SK-N-SH treated with all-trans-retinoic acid at 6 μM for 48 hours (cell line): ENCODE data around the gene CBFA2T2.

Experiments used
- ATAC-seq: fragments of 200-7000 bp; cut with Tn5 transposase; 3 replicates; pipeline ENCODE4 v1.9.1; 2020; ENCODE audit warnings: mild to moderate bottlenecking, moderate library complexity
- ARNTL ChIP-seq: fragments of 450-650 bp; formaldehyde crosslinking; IDR thresholded peaks from 2 replicates; pipeline ENCODE4 v1.5.0; 2020; ENCODE audit warnings: low read depth, mild to moderate bottlenecking, moderate library complexity, borderline replicate concordance
- CSDC2 ChIP-seq: fragments of 250-450 bp; sonication (Bioruptor Pico); IDR thresholded peaks from 2 replicates; pipeline ENCODE4 v1.5.0; 2020; ENCODE audit warnings: mild to moderate bottlenecking, moderate library complexity
- ESRRG ChIP-seq: fragments of 250-450 bp; sonication (Bioruptor Pico); IDR thresholded peaks from 2 replicates; pipeline ENCODE4 v1.6.1; 2021; ENCODE audit warnings: mild to moderate bottlenecking
- GLIS3 ChIP-seq: fragments of 250-450 bp; sonication (Bioruptor Pico); IDR thresholded peaks from 2 replicates; pipeline ENCODE4 v1.5.0; 2020; ENCODE audit warnings: mild to moderate bottlenecking, moderate library complexity
- ISL1 ChIP-seq: fragments of 250-450 bp; sonication (Bioruptor Pico); IDR thresholded peaks from 2 replicates; pipeline ENCODE4 v2.1.2; 2022; ENCODE audit warnings: mild to moderate bottlenecking, moderate library complexity
- OSR1 ChIP-seq: fragments of 250-450 bp; sonication (Bioruptor Pico); IDR thresholded peaks from 2 replicates; pipeline ENCODE4 v1.8.0; 2022; ENCODE audit warnings: moderate library complexity, mild to moderate bottlenecking, inconsistent platforms
- PATZ1 ChIP-seq: fragments of 250-450 bp; sonication (Bioruptor Pico); IDR thresholded peaks from 2 replicates; pipeline ENCODE4 v1.8.0; 2020; ENCODE audit warnings: mild to moderate bottlenecking, moderate library complexity, borderline replicate concordance
- POU6F1 ChIP-seq: fragments of 250-450 bp; sonication (Bioruptor Pico); IDR thresholded peaks from 2 replicates; pipeline ENCODE4 v1.8.0; 2021; ENCODE audit warnings: low read depth, mild to moderate bottlenecking, moderate library complexity, borderline replicate concordance
- PPARA ChIP-seq: fragments of 250-450 bp; sonication (Bioruptor Pico); IDR thresholded peaks from 2 replicates; pipeline ENCODE4 v1.5.0; 2020; ENCODE audit warnings: mild to moderate bottlenecking, borderline replicate concordance
- RARB ChIP-seq: fragments of 250-450 bp; sonication (Bioruptor Pico); IDR thresholded peaks from 2 replicates; pipeline ENCODE4 v1.8.0; 2021; ENCODE audit warnings: mild to moderate bottlenecking, moderate library complexity
- SNAI2 ChIP-seq: fragments of 250-450 bp; sonication (Bioruptor Pico); IDR thresholded peaks from 2 replicates; pipeline ENCODE4 v1.5.0; 2020; ENCODE audit warnings: mild to moderate bottlenecking, moderate library complexity
- TCF4 ChIP-seq: fragments of 250-450 bp; sonication (Bioruptor Pico); IDR thresholded peaks from 2 replicates; pipeline ENCODE4 v1.8.0; 2021; ENCODE audit warnings: mild to moderate bottlenecking, moderate library complexity, borderline replicate concordance
- TOX ChIP-seq: fragments of 250-450 bp; sonication (Bioruptor Pico); IDR thresholded peaks from 2 replicates; pipeline ENCODE4 v1.8.0; 2021; ENCODE audit warnings: mild to moderate bottlenecking, moderate library complexity, borderline replicate concordance
- ZC3H10 ChIP-seq: fragments of 250-450 bp; sonication (Bioruptor Pico); IDR thresholded peaks from 2 replicates; pipeline ENCODE4 v1.5.1; 2021; ENCODE audit warnings: mild to moderate bottlenecking, moderate library complexity
- ZFP3 ChIP-seq: fragments of 250-450 bp; sonication (Bioruptor Pico); IDR thresholded peaks from 2 replicates; pipeline ENCODE4 v1.5.0; 2020; ENCODE audit warnings: mild to moderate bottlenecking, moderate library complexity
- ZFP30 ChIP-seq: fragments of 450-650 bp; formaldehyde crosslinking; IDR thresholded peaks from 2 replicates; pipeline ENCODE4 v1.5.0; 2022; ENCODE audit warnings: mild to moderate bottlenecking, moderate library complexity
- ZNF565 ChIP-seq: fragments of 450-650 bp; formaldehyde crosslinking; conservative IDR thresholded peaks from 2 replicates; pipeline ENCODE4 v1.5.0; 2020; ENCODE audit warnings: low read depth, mild to moderate bottlenecking, moderate library complexity
- ZNF70 ChIP-seq: fragments of 450-650 bp; formaldehyde crosslinking; IDR thresholded peaks from 2 replicates; pipeline ENCODE4 v1.5.0; 2020; ENCODE audit warnings: mild to moderate bottlenecking, moderate library complexity
- ZNF8 ChIP-seq: fragments of 450-650 bp; formaldehyde crosslinking; IDR thresholded peaks from 2 replicates; pipeline ENCODE4 v1.5.0; 2020; ENCODE audit warnings: mild to moderate bottlenecking, moderate library complexity
- TF ChIP-seq, protein P1 (sequence below): fragments of 250-450 bp; sonication (Bioruptor Pico); IDR thresholded peaks from 2 replicates; pipeline ENCODE4 v1.5.1; 2020; ENCODE audit warnings: low read depth, mild to moderate bottlenecking, moderate library complexity
- TF ChIP-seq, protein P2 (sequence below): fragments of 250-450 bp; sonication (Bioruptor Pico); IDR thresholded peaks from 2 replicates; pipeline ENCODE4 v1.5.1; 2021; ENCODE audit warnings: mild to moderate bottlenecking, moderate library complexity
- TF ChIP-seq, protein P3 (sequence below): fragments of 250-450 bp; sonication (Bioruptor Pico); IDR thresholded peaks from 2 replicates; pipeline ENCODE4 v1.5.0; 2020; ENCODE audit warnings: mild to moderate bottlenecking, moderate library complexity

The CBFA2T2 gene

GRCh38 chr20:33470457-33470856 is 19.4 kb upstream of the CBFA2T2 start:
- TF ChIP-seq PPARA (CRISPR knock-in tag) (no peak), ZFP30 (CRISPR knock-in tag) (no peak), GLIS3 (CRISPR knock-in tag) (no peak), OSR1 (CRISPR knock-in tag) (no peak), PATZ1 (CRISPR knock-in tag) (no peak), ZFP3 (CRISPR knock-in tag) (no peak), ZNF70 (no peak), TCF4 (CRISPR knock-in tag) (no peak), ISL1 (no peak), ZNF8 (CRISPR knock-in tag) (no peak), TOX (CRISPR knock-in tag) (no peak), ARNTL (CRISPR knock-in tag) (no peak), RARB (CRISPR knock-in tag) (no peak), POU6F1 (no peak), SNAI2 (no peak), CSDC2 (CRISPR knock-in tag) (no peak), ESRRG (CRISPR knock-in tag) (no peak), ZNF565 (CRISPR knock-in tag) (no peak)
- TF ChIP-seq, protein P1, sequence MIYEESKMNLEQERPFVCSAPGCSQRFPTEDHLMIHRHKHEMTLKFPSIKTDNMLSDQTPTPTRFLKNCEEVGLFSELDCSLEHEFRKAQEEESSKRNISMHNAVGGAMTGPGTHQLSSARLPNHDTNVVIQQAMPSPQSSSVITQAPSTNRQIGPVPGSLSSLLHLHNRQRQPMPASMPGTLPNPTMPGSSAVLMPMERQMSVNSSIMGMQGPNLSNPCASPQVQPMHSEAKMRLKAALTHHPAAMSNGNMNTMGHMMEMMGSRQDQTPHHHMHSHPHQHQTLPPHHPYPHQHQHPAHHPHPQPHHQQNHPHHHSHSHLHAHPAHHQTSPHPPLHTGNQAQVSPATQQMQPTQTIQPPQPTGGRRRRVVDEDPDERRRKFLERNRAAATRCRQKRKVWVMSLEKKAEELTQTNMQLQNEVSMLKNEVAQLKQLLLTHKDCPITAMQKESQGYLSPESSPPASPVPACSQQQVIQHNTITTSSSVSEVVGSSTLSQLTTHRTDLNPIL (CRISPR knock-in tag), result no peak
- TF ChIP-seq, protein P2, sequence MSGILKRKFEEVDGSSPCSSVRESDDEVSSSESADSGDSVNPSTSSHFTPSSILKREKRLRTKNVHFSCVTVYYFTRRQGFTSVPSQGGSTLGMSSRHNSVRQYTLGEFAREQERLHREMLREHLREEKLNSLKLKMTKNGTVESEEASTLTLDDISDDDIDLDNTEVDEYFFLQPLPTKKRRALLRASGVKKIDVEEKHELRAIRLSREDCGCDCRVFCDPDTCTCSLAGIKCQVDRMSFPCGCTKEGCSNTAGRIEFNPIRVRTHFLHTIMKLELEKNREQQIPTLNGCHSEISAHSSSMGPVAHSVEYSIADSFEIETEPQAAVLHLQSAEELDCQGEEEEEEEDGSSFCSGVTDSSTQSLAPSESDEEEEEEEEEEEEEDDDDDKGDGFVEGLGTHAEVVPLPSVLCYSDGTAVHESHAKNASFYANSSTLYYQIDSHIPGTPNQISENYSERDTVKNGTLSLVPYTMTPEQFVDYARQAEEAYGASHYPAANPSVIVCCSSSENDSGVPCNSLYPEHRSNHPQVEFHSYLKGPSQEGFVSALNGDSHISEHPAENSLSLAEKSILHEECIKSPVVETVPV (CRISPR knock-in tag), result no peak
- ATAC-seq, result no peak

GRCh38 chr20:33470866-33471265 is 19.0 kb upstream of the CBFA2T2 start:
- ATAC-seq, result no peak
- no peak for TF ChIP-seq ZNF8 (CRISPR knock-in tag)
- TF ChIP-seq PPARA (CRISPR knock-in tag), result no peak
- TF ChIP-seq ARNTL (CRISPR knock-in tag), result no peak
- TF ChIP-seq GLIS3 (CRISPR knock-in tag), result no peak
- TF ChIP-seq ISL1, result no peak
- TF ChIP-seq, protein P3, sequence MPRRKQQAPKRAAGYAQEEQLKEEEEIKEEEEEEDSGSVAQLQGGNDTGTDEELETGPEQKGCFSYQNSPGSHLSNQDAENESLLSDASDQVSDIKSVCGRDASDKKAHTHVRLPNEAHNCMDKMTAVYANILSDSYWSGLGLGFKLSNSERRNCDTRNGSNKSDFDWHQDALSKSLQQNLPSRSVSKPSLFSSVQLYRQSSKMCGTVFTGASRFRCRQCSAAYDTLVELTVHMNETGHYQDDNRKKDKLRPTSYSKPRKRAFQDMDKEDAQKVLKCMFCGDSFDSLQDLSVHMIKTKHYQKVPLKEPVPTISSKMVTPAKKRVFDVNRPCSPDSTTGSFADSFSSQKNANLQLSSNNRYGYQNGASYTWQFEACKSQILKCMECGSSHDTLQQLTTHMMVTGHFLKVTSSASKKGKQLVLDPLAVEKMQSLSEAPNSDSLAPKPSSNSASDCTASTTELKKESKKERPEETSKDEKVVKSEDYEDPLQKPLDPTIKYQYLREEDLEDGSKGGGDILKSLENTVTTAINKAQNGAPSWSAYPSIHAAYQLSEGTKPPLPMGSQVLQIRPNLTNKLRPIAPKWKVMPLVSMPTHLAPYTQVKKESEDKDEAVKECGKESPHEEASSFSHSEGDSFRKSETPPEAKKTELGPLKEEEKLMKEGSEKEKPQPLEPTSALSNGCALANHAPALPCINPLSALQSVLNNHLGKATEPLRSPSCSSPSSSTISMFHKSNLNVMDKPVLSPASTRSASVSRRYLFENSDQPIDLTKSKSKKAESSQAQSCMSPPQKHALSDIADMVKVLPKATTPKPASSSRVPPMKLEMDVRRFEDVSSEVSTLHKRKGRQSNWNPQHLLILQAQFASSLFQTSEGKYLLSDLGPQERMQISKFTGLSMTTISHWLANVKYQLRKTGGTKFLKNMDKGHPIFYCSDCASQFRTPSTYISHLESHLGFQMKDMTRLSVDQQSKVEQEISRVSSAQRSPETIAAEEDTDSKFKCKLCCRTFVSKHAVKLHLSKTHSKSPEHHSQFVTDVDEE (CRISPR knock-in tag), result no peak
- TF ChIP-seq, protein P2 (CRISPR knock-in tag), result no peak
- TF ChIP-seq PATZ1 (CRISPR knock-in tag), result no peak
- TF ChIP-seq CSDC2 (CRISPR knock-in tag), result no peak
- no peak for TF ChIP-seq TOX (CRISPR knock-in tag)
- TF ChIP-seq ZFP3 (CRISPR knock-in tag), result no peak
- no peak for TF ChIP-seq ZC3H10
- TF ChIP-seq ESRRG (CRISPR knock-in tag), result no peak
- TF ChIP-seq RARB (CRISPR knock-in tag), result no peak
- TF ChIP-seq ZFP30 (CRISPR knock-in tag), result no peak
- no peak for TF ChIP-seq SNAI2
